BLaER1 (cell line): ENCODE results near the gene MAB21L4.
A peak's percentile ranks its signal among the peaks of the same experiment; 100 is the strongest.

Experiments used
- H3K27ac ChIP-seq: shearing (Covaris generic); formaldehyde crosslinking; 2 replicates; pipeline ENCODE4 v1.8.1; 2022
- H3K27me3 ChIP-seq: shearing (Covaris generic); formaldehyde crosslinking; 2 replicates; pipeline ENCODE4 v1.8.1; 2022
- H3K36me3 ChIP-seq: shearing (Covaris generic); formaldehyde crosslinking; 2 replicates; pipeline ENCODE4 v1.8.1; 2022
- H3K4me1 ChIP-seq: shearing (Covaris generic); formaldehyde crosslinking; 2 replicates; pipeline ENCODE4 v1.8.1; 2022
- H3K4me2 ChIP-seq: shearing (Covaris generic); formaldehyde crosslinking; 2 replicates; pipeline ENCODE4 v1.8.1; 2022
- H3K4me3 ChIP-seq: shearing (Covaris generic); formaldehyde crosslinking; 2 replicates; pipeline ENCODE4 v1.8.1; 2022
- H3K9ac ChIP-seq: shearing (Covaris generic); formaldehyde crosslinking; 2 replicates; pipeline ENCODE4 v1.8.1; 2022
- H3K9me3 ChIP-seq: shearing (Covaris generic); formaldehyde crosslinking; 2 replicates; pipeline ENCODE4 v1.8.1; 2022
- H4K20me1 ChIP-seq: shearing (Covaris generic); formaldehyde crosslinking; 2 replicates; pipeline ENCODE4 v1.8.1; 2022
- Cebpa-rat ChIP-seq: shearing (Covaris generic); IDR thresholded peaks from 2 replicates; pipeline ENCODE4 v1.8.1; 2022

MAB21L4 gene

GRCh38 chr2:240913810-240914644 is 18.1 kb upstream of the MAB21L4 start:
- Histone ChIP-seq H3K36me3 (no peaks in the 10 kb centered on the region), H3K4me3 (no peak overlapping the region), H3K27me3 (no peaks in the 10 kb centered on the region), H3K4me2 (peak overlapping the region; percentile 92), H3K4me1 (peaks cover 67% of the 10 kb centered on the region), H3K27ac (no peak overlapping the region), H3K9ac (no peak overlapping the region), H3K9me3 (no peaks in the 10 kb centered on the region), H4K20me1 (no peaks in the 10 kb centered on the region)
- no peak for TF ChIP-seq Cebpa-rat

- Histone ChIP-seq H3K27me3 (no peaks in the 10 kb centered on the region), H3K36me3 (no peaks in the 10 kb centered on the region), H4K20me1 (no peaks in the 10 kb centered on the region), H3K4me2 (peak overlapping the region; percentile 41), H3K4me1 (peaks cover 61% of the 10 kb centered on the region), H3K27ac (no peak overlapping the region), H3K9me3 (no peaks in the 10 kb centered on the region), H3K4me3 (no peak overlapping the region), H3K9ac (0 out of 2 replicates have a peak overlapping the region, but pooled peaks have one; percentile 15)
- TF ChIP-seq Cebpa-rat: no peak
Observed at GRCh38 chr2:240912878-240913809, 17.2 kb upstream of the MAB21L4 start.

GRCh38 chr2:240911641-240912265 is 15.8 kb upstream of the MAB21L4 start:
- Histone ChIP-seq H3K27ac (no peak overlapping the region), H3K4me3 (no peak overlapping the region), H3K36me3 (no peaks in the 10 kb centered on the region), H3K27me3 (no peaks in the 10 kb centered on the region), H3K4me1 (peaks cover 54% of the 10 kb centered on the region), H3K4me2 (no peak overlapping the region), H4K20me1 (no peaks in the 10 kb centered on the region), H3K9me3 (no peaks in the 10 kb centered on the region), H3K9ac (0 out of 2 replicates have a peak overlapping the region, but pooled peaks have one; percentile 15)
- no peak for TF ChIP-seq Cebpa-rat

GRCh38 chr2:240909216-240909974 is 13.4 kb upstream of the MAB21L4 start:
- no peaks in the 10 kb centered on the region for H3K27me3 ChIP-seq
- no peak overlapping the region for H3K4me3 ChIP-seq
- no peak for TF ChIP-seq Cebpa-rat
- peaks cover 59% of the 10 kb centered on the region for H3K4me1 ChIP-seq
- H3K27ac ChIP-seq: no peak overlapping the region
- no peaks in the 10 kb centered on the region for H3K36me3 ChIP-seq
- no peak overlapping the region for H3K9ac ChIP-seq
- no peaks in the 10 kb centered on the region for H3K9me3 ChIP-seq
- H4K20me1 ChIP-seq: peaks cover 23% of the 10 kb centered on the region
- no peak overlapping the region for H3K4me2 ChIP-seq

GRCh38 chr2:240906911-240907590 is 11.1 kb upstream of the MAB21L4 start:
- no peak for TF ChIP-seq Cebpa-rat
- no peaks in the 10 kb centered on the region for H3K27me3 ChIP-seq
- peaks cover 67% of the 10 kb centered on the region for H3K4me1 ChIP-seq
- no peaks in the 10 kb centered on the region for H3K36me3 ChIP-seq
- peaks cover 23% of the 10 kb centered on the region for H4K20me1 ChIP-seq
- H3K4me2 ChIP-seq: peak overlapping the region; percentile 98
- no peak overlapping the region for H3K9ac ChIP-seq
- H3K4me3 ChIP-seq: no peak overlapping the region
- no peaks in the 10 kb centered on the region for H3K9me3 ChIP-seq
- H3K27ac ChIP-seq: no peak overlapping the region

- H4K20me1 ChIP-seq: peaks cover 23% of the 10 kb centered on the region
- H3K27ac ChIP-seq: peak within 1 kb of the TSS; percentile 63; the same call in 1 of the 2 replicates
- H3K4me1 ChIP-seq: peaks cover 69% of the 10 kb centered on the region
- peak within 1 kb of the TSS; percentile 98 for H3K4me2 ChIP-seq
- no peaks in the 10 kb centered on the region for H3K36me3 ChIP-seq
- no peaks in the 10 kb centered on the region for H3K9me3 ChIP-seq
- H3K9ac ChIP-seq: no peak within 1 kb of the TSS
- no peaks in the 10 kb centered on the region for H3K27me3 ChIP-seq
- H3K4me3 ChIP-seq: peak within 1 kb of the TSS; percentile 2; the same call in 1 of the 2 replicates
- no peak for TF ChIP-seq Cebpa-rat
Observed at GRCh38 chr2:240906141-240906910, 10.4 kb upstream of the MAB21L4 start, which contains the start of gene CROCC2. Gene CROCC2 (plus strand): TSS chr2:240906336. CDS start chr2:240906514, 178 bp downstream.

- peaks cover 65% of the 10 kb centered on the region for H3K4me1 ChIP-seq
- H3K4me2 ChIP-seq: peak overlapping the region; percentile 98
- no peaks in the 10 kb centered on the region for H3K9me3 ChIP-seq
- H3K4me3 ChIP-seq: peak overlapping the region; percentile 2; the same call in 1 of the 2 replicates
- H3K27ac ChIP-seq: peak overlapping the region; percentile 63; the same call in 1 of the 2 replicates
- peaks cover 23% of the 10 kb centered on the region for H4K20me1 ChIP-seq
- H3K9ac ChIP-seq: no peak overlapping the region
- no peaks in the 10 kb centered on the region for H3K27me3 ChIP-seq
- TF ChIP-seq Cebpa-rat: no peak
- H3K36me3 ChIP-seq: no peaks in the 10 kb centered on the region
Observed at GRCh38 chr2:240905176-240905781, 9.3 kb upstream of the MAB21L4 start.
